Measurements from ENCODE around the gene ZNF630.

DNA sequence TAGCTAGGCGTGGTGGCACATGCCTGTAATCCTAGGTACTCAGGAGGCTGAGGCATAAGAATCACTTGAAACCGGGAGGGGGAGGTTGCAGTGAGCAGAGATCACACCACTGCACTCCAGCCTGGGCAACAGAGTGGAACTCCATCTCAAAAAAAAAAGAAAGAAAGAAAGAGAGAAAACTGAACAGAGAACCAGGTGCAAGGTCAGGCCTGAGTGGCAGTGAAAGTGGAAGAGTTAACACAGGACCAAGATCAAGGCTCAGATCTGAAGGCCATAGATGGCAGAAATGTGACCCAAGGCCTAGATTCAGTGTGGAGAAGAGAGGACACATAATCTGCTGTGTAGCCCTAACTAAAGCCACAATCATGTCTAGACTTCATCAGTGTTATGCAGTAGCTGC, 4.9 kb upstream of the ZNF630 start:
- TF ChIP-seq, protein P1, sequence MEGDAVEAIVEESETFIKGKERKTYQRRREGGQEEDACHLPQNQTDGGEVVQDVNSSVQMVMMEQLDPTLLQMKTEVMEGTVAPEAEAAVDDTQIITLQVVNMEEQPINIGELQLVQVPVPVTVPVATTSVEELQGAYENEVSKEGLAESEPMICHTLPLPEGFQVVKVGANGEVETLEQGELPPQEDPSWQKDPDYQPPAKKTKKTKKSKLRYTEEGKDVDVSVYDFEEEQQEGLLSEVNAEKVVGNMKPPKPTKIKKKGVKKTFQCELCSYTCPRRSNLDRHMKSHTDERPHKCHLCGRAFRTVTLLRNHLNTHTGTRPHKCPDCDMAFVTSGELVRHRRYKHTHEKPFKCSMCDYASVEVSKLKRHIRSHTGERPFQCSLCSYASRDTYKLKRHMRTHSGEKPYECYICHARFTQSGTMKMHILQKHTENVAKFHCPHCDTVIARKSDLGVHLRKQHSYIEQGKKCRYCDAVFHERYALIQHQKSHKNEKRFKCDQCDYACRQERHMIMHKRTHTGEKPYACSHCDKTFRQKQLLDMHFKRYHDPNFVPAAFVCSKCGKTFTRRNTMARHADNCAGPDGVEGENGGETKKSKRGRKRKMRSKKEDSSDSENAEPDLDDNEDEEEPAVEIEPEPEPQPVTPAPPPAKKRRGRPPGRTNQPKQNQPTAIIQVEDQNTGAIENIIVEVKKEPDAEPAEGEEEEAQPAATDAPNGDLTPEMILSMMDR (IDR thresholded peaks at IDR 0.05; ENCODE audit: extremely low read depth in 1 of 2, insufficient read depth in 1 of 2, low read depth in 1 of 2, low read length in 2 of 2), result no peak
- TF ChIP-seq, protein P2, sequence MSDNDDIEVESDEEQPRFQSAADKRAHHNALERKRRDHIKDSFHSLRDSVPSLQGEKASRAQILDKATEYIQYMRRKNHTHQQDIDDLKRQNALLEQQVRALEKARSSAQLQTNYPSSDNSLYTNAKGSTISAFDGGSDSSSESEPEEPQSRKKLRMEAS (IDR thresholded peaks at IDR 0.05; ENCODE audit: insufficient read depth, insufficient read length), result no peak
- no peak for TF ChIP-seq POLR2AphosphoS5 (IDR thresholded peaks at IDR 0.05; ENCODE audit: insufficient read depth, low read depth, low read length)
- no peak for TF ChIP-seq POLR2A (IDR thresholded peaks at IDR 0.05; ENCODE audit: low read depth, low read length)
- no peak for TF ChIP-seq EZH2 (IDR thresholded peaks at IDR 0.05; ENCODE audit: borderline replicate concordance, low read depth, low read length, severe bottlenecking)
- no peak for TF ChIP-seq JUN (IDR thresholded peaks at IDR 0.05; ENCODE audit: borderline replicate concordance, insufficient read depth, insufficient read length, low read depth)
- TF ChIP-seq FOS (IDR thresholded peaks at IDR 0.05; ENCODE audit: borderline replicate concordance, insufficient read depth, low read length), result no peak
- TF ChIP-seq GATA2 (IDR thresholded peaks at IDR 0.05; ENCODE audit: insufficient read depth, insufficient read length, low read depth, low read length), result no peak

All from endothelial cell of umbilical vein (primary cell).